Body of pancreas (tissue), 4 donors: ENCODE measurements around the gene NKTR. TPM values are rescaled to one million over a fixed set of nuclear protein-coding genes. Genes with fewer than 3 reads are reported as not detected.

Experiments
- ATAC-seq: fragments of 150-250 bp; one replicate; pipeline ENCODE4 v1.9.1; 2016
- DNase-seq, 4 donors: peaks; one replicate each; pipeline ENCODE4 v3.0.0-alpha.2; 2019
- H3K27ac ChIP-seq, 4 donors: fragments of 200-600 bp; sonication (generic); 1 replicate in 3 of 4; 2 replicates in 1 of 4; pipeline versions ENCODE4 v1.5.1 to v1.6.1; 2016 to 2019; ENCODE audit warnings: mild to moderate bottlenecking in 1 of 4, mixed read lengths in 1 of 4, moderate library complexity in 1 of 4
- H3K27me3 ChIP-seq, 2 donors: fragments of 200-600 bp; sonication (generic); one replicate each; pipeline ENCODE4 v1.6.0; 2016; ENCODE audit warnings: mild to moderate bottlenecking in 1 of 2
- H3K36me3 ChIP-seq, 2 donors: fragments of 200-600 bp; sonication (generic); replicated peaks in 1 of 2; 2 replicates each; pipeline ENCODE4 v1.5.1; 2016; ENCODE audit warnings: low read depth in 2 of 2; ENCODE audit not compliant: insufficient read depth in 1 of 2
- H3K4me1 ChIP-seq: fragments of 200-600 bp; sonication (generic); one replicate; pipeline ENCODE4 v1.6.0; 2016
- H3K4me3 ChIP-seq, 2 donors: fragments of 200-600 bp; sonication (generic); 1 replicate in 1 of 2; 2 replicates in 1 of 2; pipeline ENCODE4 v1.5.1; 2016 to 2019
- H3K9me3 ChIP-seq, 3 donors: fragments of 200-600 bp; sonication (generic); 1 replicate in 2 of 3; 2 replicates in 1 of 3; pipeline ENCODE4 v1.5.1; 2016
- POLR2A ChIP-seq, 3 donors: fragments of 450-650 bp; IDR thresholded peaks; one replicate each; pipeline ENCODE4 v1.6.1; 2016; ENCODE audit warnings: antibody characterized with exemption in 3 of 3, mild to moderate bottlenecking in 2 of 3
- WGBS, 2 donors: methylation state at CpG; one replicate each; pipeline ENCODE4 v1.1.5; 2017; 5-methylcytosine and 5-hydroxymethylcytosine counted together
- intact Hi-C: fragments of 100-400 bp; cut with DNase I; formaldehyde crosslinking; loops from one replicate; pipeline ENCODE4 v1.15.1; 2023
- total RNA-seq, 2 donors: library from RNA; depleted of rRNA; stranded (reverse); fragments of >200 nt; gene quantifications; one replicate each; pipeline ENCODE4 v1.1.0, GENCODE V29; 2016
- TF ChIP-seq, protein P1 (sequence below), 7 experiments: fragments of 450-650 bp in 4 of 7; fragments of 200-600 bp in 3 of 7; sonication (generic) in 3 of 7; IDR thresholded peaks; one replicate each; pipeline ENCODE4 v1.5.1; 2016 to 2019; ENCODE audit warnings: antibody characterized with exemption in 7 of 7

Gene NKTR
- total RNA-seq, 2 donors from 2014 or later = 115 to 128 TPM

- H3K9me3 ChIP-seq = no peaks in the 10 kb centered on the region
- DNase-seq = no peak
- H3K4me1 ChIP-seq = peaks cover 38% of the 10 kb centered on the region
- intact Hi-C loops = no loop called here
- no peaks in the 10 kb centered on the region for H3K27me3 ChIP-seq
- 66 to 79% methylated on average over 3 to 9 of the region's 9 CpGs for WGBS, 2 donors
- TF ChIP-seq, protein P1, sequence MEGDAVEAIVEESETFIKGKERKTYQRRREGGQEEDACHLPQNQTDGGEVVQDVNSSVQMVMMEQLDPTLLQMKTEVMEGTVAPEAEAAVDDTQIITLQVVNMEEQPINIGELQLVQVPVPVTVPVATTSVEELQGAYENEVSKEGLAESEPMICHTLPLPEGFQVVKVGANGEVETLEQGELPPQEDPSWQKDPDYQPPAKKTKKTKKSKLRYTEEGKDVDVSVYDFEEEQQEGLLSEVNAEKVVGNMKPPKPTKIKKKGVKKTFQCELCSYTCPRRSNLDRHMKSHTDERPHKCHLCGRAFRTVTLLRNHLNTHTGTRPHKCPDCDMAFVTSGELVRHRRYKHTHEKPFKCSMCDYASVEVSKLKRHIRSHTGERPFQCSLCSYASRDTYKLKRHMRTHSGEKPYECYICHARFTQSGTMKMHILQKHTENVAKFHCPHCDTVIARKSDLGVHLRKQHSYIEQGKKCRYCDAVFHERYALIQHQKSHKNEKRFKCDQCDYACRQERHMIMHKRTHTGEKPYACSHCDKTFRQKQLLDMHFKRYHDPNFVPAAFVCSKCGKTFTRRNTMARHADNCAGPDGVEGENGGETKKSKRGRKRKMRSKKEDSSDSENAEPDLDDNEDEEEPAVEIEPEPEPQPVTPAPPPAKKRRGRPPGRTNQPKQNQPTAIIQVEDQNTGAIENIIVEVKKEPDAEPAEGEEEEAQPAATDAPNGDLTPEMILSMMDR (IDR thresholded peaks at IDR 0.05) = no peak
- TF ChIP-seq POLR2A (IDR thresholded peaks at IDR 0.05) = no peak
- H3K36me3 ChIP-seq = peaks cover 0 to 3% of the 10 kb centered on the region in 2 donors
- H3K27ac ChIP-seq = peak overlapping the region in 1 of 4 donors; percentile 84
- no peak overlapping the region for H3K4me3 ChIP-seq
- ATAC-seq = no peak
Observed at GRCh38 chr3:42656680-42657610, 56.5 kb downstream of the NKTR start.

- Histone ChIP-seq H3K27me3 (no peaks in the 10 kb centered on the region), H3K4me3 (no peak overlapping the region), H3K27ac (no peak overlapping the region), H3K36me3 (peaks cover 0 to 3% of the 10 kb centered on the region in 2 donors), H3K4me1 (peaks cover 30% of the 10 kb centered on the region), H3K9me3 (no peaks in the 10 kb centered on the region)
- TF ChIP-seq, protein P1 (IDR thresholded peaks at IDR 0.05) = no peak
- TF ChIP-seq POLR2A (IDR thresholded peaks at IDR 0.05) = no peak
- DNase-seq (no peak), ATAC-seq (no peak)
- WGBS, 2 donors = 83 to 94% methylated on average over 3 to 4 of the region's 4 CpGs
- intact Hi-C loops = no loop called here
Observed at GRCh38 chr3:42657675-42658074, 57.2 kb downstream of the NKTR start.

DNA sequence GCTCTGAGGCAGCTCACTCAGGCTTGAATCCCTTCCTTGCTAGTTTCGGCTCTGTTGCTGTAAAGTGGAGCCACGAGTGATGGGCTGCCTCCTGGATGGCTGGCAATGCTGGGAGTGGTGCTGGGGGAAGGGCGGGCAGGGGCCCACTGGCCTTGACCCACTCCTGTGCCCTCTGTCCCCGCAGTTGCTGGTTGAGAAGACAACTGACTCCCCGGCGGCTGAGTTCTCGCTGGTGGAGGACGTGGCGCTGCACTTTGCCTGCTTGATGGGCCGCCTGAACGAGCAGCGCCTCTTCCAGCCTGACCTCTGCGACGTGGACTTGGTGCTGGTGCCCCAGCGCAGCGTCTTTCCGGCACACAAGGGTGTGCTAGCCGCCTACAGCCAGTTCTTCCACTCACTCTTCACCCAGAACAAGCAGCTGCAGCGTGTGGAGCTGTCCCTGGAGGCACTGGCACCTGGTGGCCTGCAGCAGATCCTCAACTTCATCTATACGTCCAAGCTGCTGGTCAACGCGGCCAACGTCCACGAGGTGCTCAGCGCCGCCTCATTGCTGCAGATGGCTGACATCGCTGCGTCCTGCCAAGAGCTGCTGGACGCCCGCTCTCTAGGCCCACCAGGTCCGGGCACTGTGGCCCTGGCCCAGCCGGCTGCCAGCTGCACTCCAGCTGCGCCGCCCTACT, 57.7 kb downstream of the NKTR start:
- no peak for TF ChIP-seq POLR2A (IDR thresholded peaks at IDR 0.05)
- TF ChIP-seq, protein P1 (IDR thresholded peaks at IDR 0.05) = no peak
- H3K9me3 ChIP-seq = no peaks in the 10 kb centered on the region
- peaks cover 0 to 3% of the 10 kb centered on the region in 2 donors for H3K36me3 ChIP-seq
- no peak overlapping the region for H3K4me3 ChIP-seq
- intact Hi-C loops = no loop called here
- peaks cover 25% of the 10 kb centered on the region for H3K4me1 ChIP-seq
- ATAC-seq (no peak), DNase-seq (no peak)
- H3K27ac ChIP-seq = no peak overlapping the region
- H3K27me3 ChIP-seq = no peaks in the 10 kb centered on the region
- WGBS, 2 donors = 89 to 93% methylated on average over 24 to 33 of the region's 34 CpGs

- H3K4me1 ChIP-seq = peaks cover 18% of the 10 kb centered on the region
- H3K36me3 ChIP-seq = peaks cover 0 to 3% of the 10 kb centered on the region in 2 donors
- DNase-seq (no peak), ATAC-seq (no peak)
- TF ChIP-seq POLR2A (IDR thresholded peaks at IDR 0.05) = no peak
- TF ChIP-seq, protein P1 (IDR thresholded peaks at IDR 0.05) = no peak
- H3K4me3 ChIP-seq = no peak overlapping the region
- intact Hi-C loops = no loop called here
- no peaks in the 10 kb centered on the region for H3K9me3 ChIP-seq
- no peaks in the 10 kb centered on the region for H3K27me3 ChIP-seq
- H3K27ac ChIP-seq = no peak overlapping the region
- WGBS, 2 donors = 69 to 90% methylated on average over 17 to 18 of the region's 22 CpGs
Observed at GRCh38 chr3:42658771-42659390, 58.4 kb downstream of the NKTR start.
